Inferior parietal cortex (tissue), 1 donor: Measurements from ENCODE around the gene MITF.
"Not testable (repeated sequence)": the region's sequence is repeated elsewhere in the genome, so short reads cannot be mapped to it uniquely, and the experiment has no call there.

Experiments used
- DNase-seq: peaks from one replicate; pipeline ENCODE4 v3.0.0-alpha.2; 2016; ENCODE audit errors: extremely low spot score

The MITF gene

GRCh38 chr3:69871868-69872267 lies 132.6 kb downstream of the MITF start:
- DNase-seq, result no peak

DNA sequence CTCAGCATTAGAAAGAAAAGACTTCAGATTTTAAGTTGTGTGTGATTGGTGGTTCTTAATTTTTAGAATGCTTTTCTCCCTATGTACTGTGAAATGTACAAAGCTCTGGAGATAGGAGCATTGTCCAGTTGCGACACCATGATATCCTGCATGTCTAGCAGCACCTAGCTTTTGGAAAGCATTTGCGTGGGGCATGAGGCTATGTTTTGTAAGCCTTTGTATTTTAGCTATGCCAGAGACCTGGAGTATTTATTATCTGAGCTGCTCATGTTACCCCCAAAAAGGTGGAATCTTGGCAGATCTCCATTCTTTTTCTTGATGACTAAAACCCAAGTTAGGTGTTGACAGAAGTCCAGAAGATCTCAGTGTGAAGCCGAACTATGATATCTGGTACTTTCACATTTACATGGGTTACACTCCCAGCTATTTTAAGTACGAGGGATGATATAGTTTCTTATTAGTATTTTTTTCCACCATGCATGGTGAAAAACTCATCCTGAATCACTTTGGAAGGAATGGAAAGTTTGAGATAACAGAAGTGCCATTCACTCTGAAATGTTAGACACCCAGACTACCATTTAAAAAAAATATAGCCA lies 133.6 kb downstream of the MITF start:
- DNase-seq, result no peak

- no peak for DNase-seq
These were observed 136.8 kb downstream of the MITF start for GRCh38 chr3:69876073-69876472.

GRCh38 chr3:69878254-69878653 lies 139.0 kb downstream of the MITF start:
- no peak for DNase-seq

- no peak for DNase-seq
These were observed 139.8 kb downstream of the MITF start for GRCh38 chr3:69879051-69879450.

DNA sequence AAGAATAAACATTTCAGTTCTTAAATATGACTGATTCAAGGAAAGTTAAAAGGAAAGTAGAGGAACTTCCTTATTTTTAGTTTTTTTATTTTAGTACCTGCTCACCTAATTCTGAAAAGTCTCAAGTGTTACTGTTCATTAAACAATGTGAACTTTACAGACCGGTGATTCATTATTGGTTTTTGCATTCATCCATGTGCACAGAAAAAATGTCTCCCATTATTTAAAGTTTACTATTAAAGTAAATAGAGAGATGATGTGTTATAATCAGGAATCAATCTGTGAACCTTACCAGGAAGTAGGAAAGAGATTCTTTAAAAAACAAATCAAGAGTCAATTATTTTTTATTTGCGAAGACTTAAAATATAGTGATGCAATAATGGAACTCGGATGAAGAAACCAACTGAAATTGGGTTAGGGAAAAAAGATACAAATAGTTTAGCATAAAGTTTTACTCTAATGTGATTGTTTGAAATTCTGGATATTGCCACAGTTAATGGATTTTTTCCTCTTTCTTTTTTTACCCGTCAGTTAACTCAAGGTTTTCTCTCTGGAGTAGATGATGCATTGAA lies 140.9 kb downstream of the MITF start:
- no peak for DNase-seq

- DNase-seq, result no peak
These were observed 141.8 kb downstream of the MITF start for GRCh38 chr3:69881051-69881450.

GRCh38 chr3:69881756-69882428 lies 142.6 kb downstream of the MITF start:
- DNase-seq, result no peak

DNA sequence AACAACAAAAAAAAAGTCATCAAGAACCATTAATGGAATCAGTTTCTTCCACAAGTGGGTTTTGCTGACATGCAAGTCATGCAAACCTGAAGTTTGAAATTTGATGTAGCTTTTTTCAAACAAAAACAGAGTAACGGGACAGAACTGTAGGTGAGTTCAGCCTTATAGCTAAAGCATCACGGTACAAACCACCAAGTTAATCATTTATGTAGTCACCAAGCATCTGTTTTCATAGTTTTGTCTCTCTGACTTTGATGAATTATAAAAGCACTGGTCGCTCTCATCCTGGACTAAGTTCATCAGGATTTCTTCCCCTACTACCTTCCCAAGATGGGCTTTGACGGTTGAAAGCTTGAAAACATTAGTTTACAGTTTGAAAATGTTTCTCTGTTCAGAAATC lies 143.3 kb downstream of the MITF start:
- no peak for DNase-seq

- DNase-seq, result peak; percentile 66
These were observed 149.0 kb downstream of the MITF start for GRCh38 chr3:69888040-69888942.

DNA sequence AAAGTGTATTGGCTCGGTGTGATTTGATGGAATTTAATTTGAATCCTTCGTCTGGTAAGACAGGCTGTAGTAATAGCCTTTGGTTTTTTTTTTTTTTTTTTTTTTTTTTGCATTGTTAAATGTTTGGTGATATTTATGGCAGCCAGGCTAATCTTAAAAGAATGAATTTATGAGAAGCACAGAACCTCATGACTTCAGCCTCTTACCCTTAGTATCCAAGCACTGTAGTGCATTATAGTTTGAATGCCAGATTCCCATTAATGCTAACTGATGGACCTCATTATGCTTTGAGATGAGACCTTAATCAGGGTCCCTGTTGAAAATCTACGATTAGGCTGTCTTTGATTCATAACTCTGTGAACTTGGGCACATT lies 149.7 kb downstream of the MITF start:
- no peak for DNase-seq

DNA sequence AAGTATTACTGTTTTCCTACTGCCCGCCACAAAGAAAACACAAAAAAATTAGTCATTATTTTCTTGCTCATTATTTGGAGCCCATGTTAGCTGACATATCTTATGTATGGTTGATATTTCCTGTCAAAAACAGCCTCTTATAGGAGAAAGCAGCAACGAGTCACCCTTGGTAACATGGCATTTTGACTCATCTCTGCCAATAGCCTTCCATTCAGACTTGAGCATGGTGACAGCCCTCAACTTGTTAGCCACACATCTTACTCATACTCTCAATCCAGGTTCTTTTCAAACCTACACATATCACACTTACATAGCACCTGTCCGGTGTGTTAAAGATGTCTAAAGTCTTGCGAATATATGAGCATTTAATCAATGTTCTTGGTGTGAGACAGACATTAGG lies 150.8 kb downstream of the MITF start:
- DNase-seq, result no peak

DNA sequence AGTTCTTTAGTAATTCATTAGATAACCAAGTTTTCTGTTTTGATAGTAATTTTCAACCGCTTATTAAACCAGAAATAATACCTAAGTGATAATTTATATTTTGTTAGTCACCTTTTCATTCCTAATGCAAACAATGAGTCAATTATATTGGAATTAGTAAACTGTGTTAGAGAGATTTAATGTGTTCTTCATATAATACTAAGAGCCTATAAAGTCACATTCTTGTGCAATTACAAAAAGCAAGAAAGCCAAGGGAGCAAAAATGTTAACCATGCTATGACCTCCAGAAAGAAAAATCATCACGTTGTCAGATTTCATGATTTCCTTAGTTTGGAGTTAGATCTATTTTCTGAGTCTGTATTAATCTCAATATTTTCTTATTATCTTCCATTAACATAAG lies 151.4 kb downstream of the MITF start:
- no peak for DNase-seq

GRCh38 chr3:69892706-69893105 lies 153.4 kb downstream of the MITF start:
- no peak for DNase-seq

DNA sequence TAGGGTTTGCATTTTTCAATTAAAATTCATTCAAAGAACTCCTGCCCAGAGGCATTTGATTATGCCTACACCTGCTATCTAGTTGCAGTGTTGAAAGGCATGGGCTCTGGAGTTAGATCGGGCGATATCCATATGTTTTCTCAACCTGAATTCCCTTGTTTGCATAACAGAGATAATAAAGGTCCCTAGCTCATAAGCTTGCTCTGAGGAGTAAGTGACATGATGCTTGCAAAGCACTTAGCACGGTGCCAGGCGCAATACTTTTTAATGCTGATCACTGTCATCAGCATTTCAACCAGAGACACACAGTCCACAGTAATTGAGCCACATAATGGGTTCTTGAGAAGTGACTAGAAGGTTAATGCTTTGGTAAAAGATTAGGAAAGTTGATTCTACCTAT lies 154.0 kb downstream of the MITF start:
- DNase-seq, result no peak

DNA sequence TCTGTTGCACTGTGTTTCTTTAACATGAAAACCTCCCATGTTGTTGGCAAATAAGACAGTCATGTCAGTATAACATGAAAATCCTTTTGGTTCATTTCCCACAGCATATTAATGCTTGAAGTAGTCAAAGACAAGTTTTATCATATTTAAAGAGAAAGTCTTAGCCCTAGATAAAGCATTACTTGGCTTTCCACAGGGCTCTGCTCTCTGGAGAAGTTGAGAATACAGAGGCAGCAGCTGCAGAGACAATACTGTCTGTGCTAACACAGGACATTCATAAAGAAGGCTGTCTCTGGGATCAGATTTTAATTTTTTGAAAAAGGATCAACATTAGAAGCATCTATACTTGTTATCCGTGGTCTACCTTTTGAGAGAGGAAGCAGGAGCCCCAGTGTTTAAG lies 156.8 kb downstream of the MITF start:
- DNase-seq, result no peak

DNA sequence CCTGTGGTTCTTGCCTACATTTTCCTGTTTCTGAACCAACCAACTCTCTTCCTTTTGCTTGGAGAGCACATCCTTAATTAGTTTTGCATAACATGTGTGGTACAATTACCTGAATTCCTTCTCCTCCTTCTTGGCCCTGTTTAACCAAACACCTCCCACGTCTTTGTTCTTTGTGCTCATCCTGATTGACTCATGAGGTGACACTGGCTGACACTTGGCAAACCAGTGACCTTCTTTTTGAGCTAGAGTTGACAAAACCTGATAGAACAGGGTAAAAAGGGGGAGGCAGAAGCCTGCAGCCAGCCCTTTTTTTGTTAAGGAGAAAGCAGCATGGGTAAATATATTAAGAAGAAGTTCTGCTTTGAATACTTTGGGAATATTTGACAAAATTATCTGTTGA lies 161.1 kb downstream of the MITF start:
- DNase-seq, result no peak

GRCh38 chr3:69901802-69902201 lies 162.5 kb downstream of the MITF start:
- DNase-seq, result no peak

GRCh38 chr3:69902386-69902785 lies 163.1 kb downstream of the MITF start:
- no peak for DNase-seq

DNA sequence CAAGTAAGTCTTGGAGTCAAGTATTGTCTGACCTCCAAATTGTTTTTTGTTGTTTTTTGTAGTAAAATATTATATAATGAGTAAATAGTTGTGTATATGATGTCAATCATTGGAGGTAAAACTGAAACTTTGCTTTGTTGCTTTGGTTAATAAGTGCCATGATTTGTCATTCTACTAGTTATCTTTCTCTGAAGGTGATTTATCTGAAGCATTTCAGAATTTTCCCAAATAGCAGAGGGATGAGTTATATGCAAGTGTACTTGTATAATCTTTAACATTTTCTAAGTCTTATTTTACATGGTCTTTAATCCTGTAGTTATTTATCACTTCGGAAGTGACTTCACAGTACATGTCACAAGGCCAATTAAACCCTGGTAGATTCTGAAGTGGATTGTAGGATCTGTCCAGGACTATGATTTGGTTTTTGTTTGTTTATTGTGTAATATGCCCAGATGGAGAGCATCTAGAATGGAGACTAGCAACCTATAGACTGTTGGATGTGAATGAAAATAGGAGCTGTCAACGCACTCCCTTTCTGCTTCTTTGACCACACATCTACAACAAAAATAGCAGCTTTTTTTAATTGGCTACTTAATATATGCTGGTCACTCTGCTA lies 167.2 kb downstream of the MITF start:
- no peak for DNase-seq

GRCh38 chr3:69907554-69907953 lies 168.3 kb downstream of the MITF start:
- DNase-seq, result no peak

DNA sequence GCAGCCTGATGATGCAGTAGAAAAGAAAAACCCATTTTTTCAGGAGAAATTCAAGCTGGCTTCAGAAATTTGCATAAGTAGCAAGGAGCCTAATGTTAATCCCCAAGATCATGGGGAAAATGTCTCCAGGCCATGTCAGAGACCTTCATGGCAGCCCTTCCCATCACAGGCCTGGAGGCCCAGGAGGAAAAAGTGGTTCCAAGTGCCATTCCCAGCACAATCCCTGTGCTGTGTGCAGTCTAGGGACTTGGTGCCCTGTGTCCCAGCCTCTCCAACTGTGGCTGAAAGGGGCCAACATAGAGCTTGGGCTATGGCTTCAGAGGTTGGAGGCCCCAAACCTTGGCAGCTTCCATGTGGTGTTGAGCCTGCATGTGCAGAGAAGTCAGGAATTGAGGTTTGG lies 170.6 kb downstream of the MITF start:
- DNase-seq, result not testable (repeated sequence)
